Lung (tissue), 12 donors: ENCODE data around the gene ALOX12. TPM values are rescaled to one million over a fixed set of nuclear protein-coding genes. Genes with fewer than 3 reads are reported as not detected.

ENCODE experiments used
- ATAC-seq: fragments of 200-7000 bp; cut with Tn5 transposase; one replicate; pipeline ENCODE4 v1.9.1; 2020; ENCODE audit warnings: moderate number of reproducible peaks; ENCODE audit not compliant: insufficient read depth, low FRiP score
- DNase-seq, 3 donors: peaks; one replicate each; pipeline ENCODE4 v3.0.0-alpha.2; 2013 to 2017
- H3K27ac ChIP-seq, 2 donors: one replicate each; pipeline ENCODE4 v1.5.1; 2013; ENCODE audit warnings: mild to moderate bottlenecking in 2 of 2, moderate library complexity in 2 of 2, control low read depth in 1 of 2, inconsistent platforms in 1 of 2, low read depth in 1 of 2, low read length in 1 of 2
- H3K27me3 ChIP-seq, 3 donors: one replicate each; pipeline ENCODE4 v1.5.1; 2013; ENCODE audit warnings: low read length in 2 of 3; ENCODE audit not compliant: control insufficient read depth in 3 of 3, insufficient read depth in 3 of 3
- H3K36me3 ChIP-seq, 4 donors: one replicate each; pipeline ENCODE4 v1.5.1; 2013; ENCODE audit warnings: low read length in 4 of 4, mild to moderate bottlenecking in 1 of 4, moderate library complexity in 1 of 4; ENCODE audit not compliant: control insufficient read depth in 4 of 4, insufficient read depth in 4 of 4
- H3K4me1 ChIP-seq, 5 donors: one replicate each; pipeline ENCODE4 v1.5.1; 2013; ENCODE audit warnings: low read length in 5 of 5, mild to moderate bottlenecking in 2 of 5, moderate library complexity in 1 of 5; ENCODE audit not compliant: control insufficient read depth in 5 of 5, insufficient read depth in 5 of 5
- H3K4me3 ChIP-seq: one replicate; pipeline ENCODE4 v1.5.1; 2013; ENCODE audit warnings: mild to moderate bottlenecking, control low read depth, moderate library complexity
- H3K9ac ChIP-seq, 2 donors: one replicate each; pipeline ENCODE4 v1.5.1; 2013; ENCODE audit warnings: low read length in 2 of 2, control low read depth in 1 of 2; ENCODE audit not compliant: insufficient read depth in 1 of 2
- H3K9me3 ChIP-seq, 4 donors: one replicate each; pipeline ENCODE4 v1.5.1; 2013; ENCODE audit warnings: low read length in 3 of 4, mild to moderate bottlenecking in 1 of 4, moderate library complexity in 1 of 4; ENCODE audit not compliant: control insufficient read depth in 4 of 4, insufficient read depth in 3 of 4
- WGBS, 2 donors: extraction: QIAGEN DNeasy Blood & Tissue Kit; methylation state at CpG; one replicate each; pipeline ENCODE4 v1.1.7; 2013; 5-methylcytosine and 5-hydroxymethylcytosine counted together
- polyA plus RNA-seq, 2 donors: library from polyadenylated mRNA; stranded (reverse); fragments of 200-250 nt; gene quantifications; one replicate each; pipeline ENCODE4 v1.2.1, GENCODE V29; 2013
- total RNA-seq, 2 donors: library from RNA; depleted of rRNA in 1 of 2; stranded (reverse); fragments of >200 nt in 1 of 2; gene quantifications; one replicate each; pipeline ENCODE4 v1.2.1, GENCODE V29; 2014 to 2021
- TF ChIP-seq, protein P1 (sequence below): IDR thresholded peaks from 2 replicates; pipeline ENCODE4 v1.5.1; 2012; ENCODE audit warnings: mild to moderate bottlenecking; ENCODE audit errors: control extremely low read depth, extremely low read depth
- donor health status: control.
- donor health status: control.
- donor health status: Bipolar disorder and iron deficiency.
- donor health status: healthy.
- donor health status: DM: yes; HTN: yes; CAD: no.

The ALOX12 gene
- total and polyA plus RNA-seq, 4 donors: 0.21 to 0.95 (median 0.45) TPM

DNA sequence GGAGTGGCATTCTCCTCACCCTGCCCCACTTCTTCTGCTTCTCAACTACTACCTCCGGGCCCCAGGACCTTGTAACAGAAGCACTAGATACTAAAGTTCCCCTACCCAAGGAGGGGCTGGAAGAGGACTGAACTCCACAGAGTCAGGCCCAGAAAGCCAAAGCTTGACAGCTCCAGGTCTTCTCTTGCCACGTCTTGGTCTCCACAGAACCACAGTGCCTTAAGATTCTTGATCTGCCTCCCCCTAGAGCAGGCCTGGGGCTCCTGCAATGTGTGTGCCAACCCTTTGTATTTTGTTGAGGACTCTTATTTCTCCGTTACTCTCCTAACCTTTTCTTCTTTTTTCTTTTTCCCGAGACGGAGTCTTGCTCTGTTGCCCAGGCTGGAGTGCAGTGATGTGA lies 44.0 kb downstream of the ALOX12 start:
- Histone ChIP-seq H3K4me3 (no peak overlapping the region), H3K27me3 (peaks cover 0 to 16% (median 13%) of the 10 kb centered on the region in 3 donors), H3K27ac (no peak overlapping the region), H3K36me3 (no peaks in the 10 kb centered on the region), H3K9ac (no peak overlapping the region), H3K9me3 (no peaks in the 10 kb centered on the region), H3K4me1 (peaks cover 0 to 30% (median 8%) of the 10 kb centered on the region in 5 donors)
- DNase-seq: no peak
- 92 to 95% methylated on average over 5 of the region's 5 CpGs for WGBS, 2 donors
- TF ChIP-seq, protein P1, sequence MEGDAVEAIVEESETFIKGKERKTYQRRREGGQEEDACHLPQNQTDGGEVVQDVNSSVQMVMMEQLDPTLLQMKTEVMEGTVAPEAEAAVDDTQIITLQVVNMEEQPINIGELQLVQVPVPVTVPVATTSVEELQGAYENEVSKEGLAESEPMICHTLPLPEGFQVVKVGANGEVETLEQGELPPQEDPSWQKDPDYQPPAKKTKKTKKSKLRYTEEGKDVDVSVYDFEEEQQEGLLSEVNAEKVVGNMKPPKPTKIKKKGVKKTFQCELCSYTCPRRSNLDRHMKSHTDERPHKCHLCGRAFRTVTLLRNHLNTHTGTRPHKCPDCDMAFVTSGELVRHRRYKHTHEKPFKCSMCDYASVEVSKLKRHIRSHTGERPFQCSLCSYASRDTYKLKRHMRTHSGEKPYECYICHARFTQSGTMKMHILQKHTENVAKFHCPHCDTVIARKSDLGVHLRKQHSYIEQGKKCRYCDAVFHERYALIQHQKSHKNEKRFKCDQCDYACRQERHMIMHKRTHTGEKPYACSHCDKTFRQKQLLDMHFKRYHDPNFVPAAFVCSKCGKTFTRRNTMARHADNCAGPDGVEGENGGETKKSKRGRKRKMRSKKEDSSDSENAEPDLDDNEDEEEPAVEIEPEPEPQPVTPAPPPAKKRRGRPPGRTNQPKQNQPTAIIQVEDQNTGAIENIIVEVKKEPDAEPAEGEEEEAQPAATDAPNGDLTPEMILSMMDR: no peak
- no peak for ATAC-seq

DNA sequence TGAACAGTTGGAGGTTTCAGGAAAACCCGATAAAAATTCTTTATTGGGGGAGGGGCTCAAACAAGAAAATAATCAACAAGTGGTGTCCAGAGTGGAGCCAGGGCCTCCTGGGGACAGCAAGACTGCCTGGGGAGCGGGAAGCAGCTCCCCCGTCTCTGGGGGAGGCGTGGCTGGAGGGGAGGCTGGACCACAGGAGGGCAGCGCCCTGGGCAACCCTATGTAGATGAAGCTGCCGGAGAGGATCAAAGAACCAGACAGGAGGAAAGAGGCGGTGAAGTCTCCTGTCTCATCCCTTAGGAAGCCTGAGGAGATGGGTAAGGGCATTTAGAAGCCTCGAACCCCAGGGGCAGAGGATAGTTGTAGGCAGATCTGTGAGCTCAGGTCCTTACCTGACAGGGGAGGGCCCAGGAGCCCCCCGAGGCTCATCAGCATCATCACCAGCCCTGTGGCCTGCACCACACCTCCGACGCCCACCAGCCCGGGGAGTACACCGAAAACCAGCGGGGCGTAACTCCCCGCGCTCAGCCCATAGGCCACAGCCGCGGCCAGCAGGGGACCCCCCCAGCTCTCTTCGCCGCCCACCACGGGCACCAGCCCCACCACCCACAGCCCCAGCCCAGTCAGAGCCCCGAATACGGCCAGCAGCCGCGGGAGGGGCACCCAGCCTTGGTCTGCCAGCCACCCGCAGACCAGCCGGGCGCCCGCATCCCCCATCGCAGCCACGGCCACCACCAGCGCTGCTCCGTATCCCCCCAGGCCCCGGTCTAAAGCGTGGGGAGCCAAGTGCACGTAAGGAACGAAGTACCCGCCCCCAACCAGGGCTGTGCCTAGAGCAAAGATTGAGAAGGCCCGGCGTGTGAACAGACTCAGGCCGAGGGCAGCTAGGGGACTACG lies 46.0 kb downstream of the ALOX12 start:
- H3K9ac ChIP-seq: no peak overlapping the region
- TF ChIP-seq, protein P1: no peak
- H3K27ac ChIP-seq: no peak overlapping the region
- no peak for ATAC-seq
- peak in 2 of 3 donors; percentile 50 for DNase-seq
- no peaks in the 10 kb centered on the region for H3K9me3 ChIP-seq
- H3K4me1 ChIP-seq: peaks cover 0 to 23% (median 15%) of the 10 kb centered on the region in 5 donors
- H3K27me3 ChIP-seq: peaks cover 0 to 29% (median 25%) of the 10 kb centered on the region in 3 donors
- H3K36me3 ChIP-seq: no peaks in the 10 kb centered on the region
- H3K4me3 ChIP-seq: no peak overlapping the region
- WGBS, 2 donors: 42 to 51% methylated on average over 42 to 43 of the region's 43 CpGs

DNA sequence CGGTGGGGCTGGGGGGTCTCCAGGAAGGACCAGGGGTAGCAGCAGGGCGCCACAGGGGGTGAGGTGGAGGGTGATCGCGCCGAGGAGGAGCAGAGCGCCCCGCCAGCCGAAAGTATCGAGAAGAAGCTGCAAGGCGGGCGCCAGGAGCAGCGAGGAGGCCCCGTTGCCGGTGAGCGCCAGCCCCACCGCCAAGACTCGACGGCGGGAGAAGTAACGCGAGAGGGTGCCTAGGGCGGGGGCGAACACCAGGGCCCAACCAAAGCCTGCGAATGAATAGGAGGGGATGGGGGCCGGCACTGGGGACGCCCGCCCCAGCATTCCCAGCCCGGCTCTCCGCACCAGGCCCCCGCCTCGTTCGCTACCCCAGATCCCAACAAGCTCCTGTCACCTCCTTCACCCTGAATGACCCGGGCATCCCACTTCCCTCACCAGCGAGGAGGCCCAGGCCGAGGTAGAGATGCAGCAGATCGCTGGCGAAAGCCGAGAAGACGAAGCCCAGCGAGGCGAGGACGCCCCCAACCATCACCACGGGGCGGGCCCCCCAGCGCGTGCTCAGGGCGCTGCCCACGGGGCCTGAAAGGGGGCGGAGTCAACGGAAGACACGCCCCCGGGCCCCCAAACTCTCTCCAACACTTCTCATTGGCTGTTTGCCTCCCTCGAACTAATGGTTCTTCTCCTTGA lies 46.8 kb downstream of the ALOX12 start:
- 3 to 18% methylated on average over 46 to 53 of the region's 53 CpGs for WGBS, 2 donors
- peaks cover 0 to 28% (median 15%) of the 10 kb centered on the region in 5 donors for H3K4me1 ChIP-seq

More for the DNA sequence above, 46.8 kb downstream of the ALOX12 start:
- peak overlapping the region in 1 of 2 donors; percentile 76 for H3K27ac ChIP-seq
- no peaks in the 10 kb centered on the region for H3K36me3 ChIP-seq
- TF ChIP-seq, protein P1: no peak
- peaks cover 0 to 32% (median 25%) of the 10 kb centered on the region in 3 donors for H3K27me3 ChIP-seq
- no peak for ATAC-seq
- no peak overlapping the region for H3K9ac ChIP-seq
- no peaks in the 10 kb centered on the region for H3K9me3 ChIP-seq
- no peak for DNase-seq
- H3K4me3 ChIP-seq: peak overlapping the region; percentile 30
